Mesothelial cell of epicardium (in vitro differentiated cells): ENCODE measurements around the gene CRNN. TPM values are rescaled to one million over a fixed set of nuclear protein-coding genes. Genes with fewer than 3 reads are reported as not detected.

Source experiments
- DNase-seq, 2 experiments: peaks; one replicate each; pipeline ENCODE4 v3.0.0; 2021; ENCODE audit warnings: low spot score in 2 of 2; ENCODE audit not compliant: unreplicated experiment in 2 of 2
- H3K27ac Mint-ChIP-seq: 2 replicates; pipeline ENCODE4 v1.8.0; 2021; ENCODE audit warnings: mixed read lengths
- H3K27me3 Mint-ChIP-seq: 2 replicates; pipeline ENCODE4 v1.8.0; 2021; ENCODE audit warnings: low read depth, mixed read lengths
- H3K36me3 Mint-ChIP-seq: 2 replicates; pipeline ENCODE4 v1.8.0; 2021; ENCODE audit warnings: mixed read lengths
- H3K4me1 Mint-ChIP-seq: 2 replicates; pipeline ENCODE4 v1.8.0; 2021; ENCODE audit warnings: mixed read lengths
- H3K4me3 Mint-ChIP-seq: 2 replicates; pipeline ENCODE4 v1.8.0; 2021; ENCODE audit warnings: mild to moderate bottlenecking, moderate library complexity, mixed read lengths
- H3K9me3 Mint-ChIP-seq: 2 replicates; pipeline ENCODE4 v1.8.0; 2021; ENCODE audit warnings: mixed read lengths
- CTCF ChIP-seq: fragments of 200-600 bp; sonication (generic); IDR thresholded peaks from one replicate; pipeline ENCODE4 v1.5.0; 2021; ENCODE audit warnings: antibody characterized with exemption; ENCODE audit not compliant: unreplicated experiment
- total RNA-seq: library from RNA; stranded (reverse); gene quantifications from 3 replicates; pipeline ENCODE4 v1.2.1, GENCODE V29; 2021

CRNN gene
- total RNA-seq, 1 donor from 2014 or later, result not detected

- Mint-ChIP-seq H3K27ac (no peak overlapping the region), H3K36me3 (no peaks in the 10 kb centered on the region), H3K27me3 (no peaks in the 10 kb centered on the region), H3K4me1 (no peaks in the 10 kb centered on the region), H3K9me3 (peaks cover 44% of the 10 kb centered on the region), H3K4me3 (no peak overlapping the region)
- TF ChIP-seq CTCF, result no peak
- no peak for DNase-seq
Observed at GRCh38 chr1:152448095-152448494, 34.0 kb upstream of the CRNN start.

GRCh38 chr1:152447484-152447883, 33.4 kb upstream of the CRNN start:
- H3K36me3 Mint-ChIP-seq, result no peaks in the 10 kb centered on the region
- no peak overlapping the region for H3K4me3 Mint-ChIP-seq
- H3K9me3 Mint-ChIP-seq, result peaks cover 44% of the 10 kb centered on the region
- DNase-seq, result no peak
- TF ChIP-seq CTCF, result no peak
- no peaks in the 10 kb centered on the region for H3K4me1 Mint-ChIP-seq
- H3K27ac Mint-ChIP-seq, result no peak overlapping the region
- H3K27me3 Mint-ChIP-seq, result no peaks in the 10 kb centered on the region

- no peaks in the 10 kb centered on the region for H3K4me1 Mint-ChIP-seq
- H3K4me3 Mint-ChIP-seq, result no peak overlapping the region
- H3K27me3 Mint-ChIP-seq, result no peaks in the 10 kb centered on the region
- no peak overlapping the region for H3K27ac Mint-ChIP-seq
- no peak for DNase-seq
- peaks cover 42% of the 10 kb centered on the region for H3K9me3 Mint-ChIP-seq
- no peak for TF ChIP-seq CTCF
- no peaks in the 10 kb centered on the region for H3K36me3 Mint-ChIP-seq
Observed at GRCh38 chr1:152444045-152444444, 30.0 kb upstream of the CRNN start.

- no peak for TF ChIP-seq CTCF
- no peaks in the 10 kb centered on the region for H3K4me1 Mint-ChIP-seq
- no peak overlapping the region for H3K27ac Mint-ChIP-seq
- no peak overlapping the region for H3K4me3 Mint-ChIP-seq
- H3K36me3 Mint-ChIP-seq, result no peaks in the 10 kb centered on the region
- H3K9me3 Mint-ChIP-seq, result peaks cover 52% of the 10 kb centered on the region
- DNase-seq, result no peak
- H3K27me3 Mint-ChIP-seq, result no peaks in the 10 kb centered on the region
Observed at GRCh38 chr1:152442765-152443164, 28.7 kb upstream of the CRNN start.

GRCh38 chr1:152442301-152442700, 28.2 kb upstream of the CRNN start:
- no peak for DNase-seq
- no peak overlapping the region for H3K4me3 Mint-ChIP-seq
- H3K36me3 Mint-ChIP-seq, result no peaks in the 10 kb centered on the region
- peaks cover 57% of the 10 kb centered on the region for H3K9me3 Mint-ChIP-seq
- no peaks in the 10 kb centered on the region for H3K27me3 Mint-ChIP-seq
- H3K4me1 Mint-ChIP-seq, result no peaks in the 10 kb centered on the region
- no peak overlapping the region for H3K27ac Mint-ChIP-seq
- no peak for TF ChIP-seq CTCF

GRCh38 chr1:152441756-152442155, 27.7 kb upstream of the CRNN start:
- peaks cover 62% of the 10 kb centered on the region for H3K9me3 Mint-ChIP-seq
- no peaks in the 10 kb centered on the region for H3K36me3 Mint-ChIP-seq
- no peaks in the 10 kb centered on the region for H3K4me1 Mint-ChIP-seq
- no peak for TF ChIP-seq CTCF
- H3K27ac Mint-ChIP-seq, result no peak overlapping the region
- DNase-seq, result no peak
- no peak overlapping the region for H3K4me3 Mint-ChIP-seq
- H3K27me3 Mint-ChIP-seq, result no peaks in the 10 kb centered on the region
